ENCODE data around the gene RBX1. TPM values are rescaled to one million over a fixed set of nuclear protein-coding genes. Genes with fewer than 3 reads are reported as not detected.
A peak's percentile ranks its signal among the peaks of the same experiment; 100 is the strongest.

Gene RBX1
- total RNA-seq, 4 donors from 2014 or later = 30.2 to 42.4 (median 39.2) TPM

- Histone ChIP-seq H3K36me3 (no peaks in the 10 kb centered on the region), H3K4me3 (no peak overlapping the region), H3K27ac (no peak overlapping the region), H3K4me1 (no peaks in the 10 kb centered on the region), H3K27me3 (no peaks in the 10 kb centered on the region), H3K9me3 (no peaks in the 10 kb centered on the region)
- 89% methylated on average over 5 of the region's 5 CpGs for WGBS
- no peak for TF ChIP-seq EP300 (IDR thresholded peaks at IDR 0.05)
- no peak for TF ChIP-seq POLR2A (IDR thresholded peaks at IDR 0.05)
- TF ChIP-seq POLR2AphosphoS5 (IDR thresholded peaks at IDR 0.05) = no peak
- no peak for TF ChIP-seq CTCF (IDR thresholded peaks at IDR 0.05)
- no peak for DNase-seq (ENCODE audit: low spot score in 2 of 2)
These were observed 52.8 kb downstream of the RBX1 start for GRCh38 chr22:41003976-41004375.

- no peaks in the 10 kb centered on the region for H3K27me3 ChIP-seq
- WGBS = 49% methylated on average over 5 of the region's 5 CpGs
These were observed 58.2 kb downstream of the RBX1 start for GRCh38 chr22:41009222-41009948.

GRCh38 chr22:41015003-41015402 lies 63.8 kb downstream of the RBX1 start:
- Histone ChIP-seq H3K4me1 (no peaks in the 10 kb centered on the region), H3K9me3 (no peaks in the 10 kb centered on the region), H3K36me3 (no peaks in the 10 kb centered on the region), H3K27ac (no peak overlapping the region), H3K27me3 (no peaks in the 10 kb centered on the region), H3K4me3 (no peak overlapping the region)
- TF ChIP-seq POLR2A (IDR thresholded peaks at IDR 0.05) = no peak
- no peak for TF ChIP-seq POLR2AphosphoS5 (IDR thresholded peaks at IDR 0.05)
- TF ChIP-seq CTCF (IDR thresholded peaks at IDR 0.05) = no peak
- no peak for TF ChIP-seq EP300 (IDR thresholded peaks at IDR 0.05)
- 68% methylated on average over 4 of the region's 4 CpGs for WGBS
- DNase-seq (ENCODE audit: low spot score in 2 of 2) = no peak

More at GRCh38 chr22:41009222-41009948, 58.2 kb downstream of the RBX1 start:
- Histone ChIP-seq H3K27ac (no peak overlapping the region), H3K36me3 (no peaks in the 10 kb centered on the region), H3K9me3 (no peaks in the 10 kb centered on the region), H3K4me3 (no peak overlapping the region), H3K4me1 (no peaks in the 10 kb centered on the region)
- TF ChIP-seq POLR2AphosphoS5 (IDR thresholded peaks at IDR 0.05) (no peak), CTCF (IDR thresholded peaks at IDR 0.05) (no peak)
- no peak for DNase-seq (ENCODE audit: low spot score in 2 of 2)

- H3K4me3 ChIP-seq = peak overlapping the region; percentile 76
- no peak for TF ChIP-seq POLR2AphosphoS5 (IDR thresholded peaks at IDR 0.05)
- no peak for TF ChIP-seq EP300 (IDR thresholded peaks at IDR 0.05)
- TF ChIP-seq CTCF (IDR thresholded peaks at IDR 0.05) = no peak
- no peak for TF ChIP-seq POLR2A (IDR thresholded peaks at IDR 0.05)
- DNase-seq (ENCODE audit: low spot score in 2 of 2) = peak in 1 of 2 donors; percentile 66
- H3K9me3 ChIP-seq = no peaks in the 10 kb centered on the region
- peak overlapping the region; percentile 99 for H3K27ac ChIP-seq
- H3K27me3 ChIP-seq = no peaks in the 10 kb centered on the region
- H3K4me1 ChIP-seq = peaks cover 17% of the 10 kb centered on the region
- WGBS = 15% methylated on average over 14 of the region's 19 CpGs
- H3K36me3 ChIP-seq = no peaks in the 10 kb centered on the region
These were observed 70.0 kb downstream of the RBX1 start for GRCh38 chr22:41021061-41021612.

- peak; percentile 88 to 89 for DNase-seq (ENCODE audit: low spot score in 2 of 2)
- H3K27me3 ChIP-seq = no peaks in the 10 kb centered on the region
- TF ChIP-seq POLR2AphosphoS5 (IDR thresholded peaks at IDR 0.05) = peak in 2 of 3 donors; percentile 15 to 16
- no peak for TF ChIP-seq EP300 (IDR thresholded peaks at IDR 0.05)
- TF ChIP-seq POLR2A (IDR thresholded peaks at IDR 0.05) = peak in 1 of 2 donors; percentile 54
- H3K36me3 ChIP-seq = no peaks in the 10 kb centered on the region
- peak overlapping the region; percentile 76 for H3K4me3 ChIP-seq
- H3K9me3 ChIP-seq = no peaks in the 10 kb centered on the region
- WGBS = 2% methylated on average over 22 of the region's 85 CpGs
- H3K4me1 ChIP-seq = peaks cover 17% of the 10 kb centered on the region
- H3K27ac ChIP-seq = peak overlapping the region; percentile 99
These were observed 70.7 kb downstream of the RBX1 start for GRCh38 chr22:41021613-41022454.

Measured in suprapubic skin (tissue), 4 donors.